Testis (tissue), 2 donors: ENCODE data around the gene P2RY8.

Experiments used
- CTCF ChIP-seq, 3 experiments: fragments of 450-650 bp in 2 of 3; fragments of 200-600 bp in 1 of 3; sonication (generic) in 1 of 3; IDR thresholded peaks; one replicate each; pipeline ENCODE4 v1.5.1; 2016 to 2019; ENCODE audit warnings: antibody characterized with exemption in 3 of 3, mild to moderate bottlenecking in 2 of 3, moderate library complexity in 1 of 3
- POLR2A ChIP-seq: fragments of 450-650 bp; IDR thresholded peaks from one replicate; pipeline ENCODE4 v1.6.1; 2017; ENCODE audit warnings: antibody characterized with exemption, mild to moderate bottlenecking, moderate library complexity

DNA sequence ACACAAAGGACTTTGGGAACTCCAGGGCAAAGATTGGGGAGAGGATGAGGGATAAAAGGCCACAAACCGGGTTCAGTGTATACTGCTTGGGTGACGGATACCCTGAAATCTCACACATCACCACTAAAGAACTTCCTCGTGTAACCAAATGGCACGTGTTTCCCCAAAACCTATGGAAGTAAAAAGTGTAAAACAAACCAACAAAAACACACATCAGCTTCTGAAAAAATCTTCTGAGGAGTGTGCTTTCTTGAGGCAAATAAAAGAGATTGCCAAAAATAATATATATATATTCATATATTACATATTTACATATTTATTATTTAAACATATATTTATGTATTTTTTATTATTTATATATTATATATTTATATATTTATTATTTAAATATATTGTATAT lies 3.9 kb downstream of the P2RY8 start:
- TF ChIP-seq CTCF (IDR thresholded peaks at IDR 0.05) (no peak), POLR2A (no peak)
